Caco-2 (cell line): Measurements from ENCODE around the gene ELFN1. TPM values are rescaled to one million over a fixed set of nuclear protein-coding genes. Genes with fewer than 3 reads are reported as not detected.

Source experiments
- BruUV-seq: library from RNA; stranded (reverse); fragments of 400-500 nt; replicated peaks from 2 replicates; lab custom pipeline; 2021; lab: Mats Ljungman, UMichigan
- CTCF ChIA-PET: fragments of 300-600 bp; sonication (Branson Sonifier 250); formaldehyde crosslinking; loops from one replicate; lab custom pipeline; 2022; ENCODE audit warnings: antibody characterized with exemption; lab: Charles Lee
- POLR2A ChIA-PET: fragments of 300-600 bp; sonication (Branson Sonifier 250); formaldehyde crosslinking; loops from one replicate; lab custom pipeline; 2022; ENCODE audit warnings: antibody characterized with exemption; lab: Charles Lee
- DNase-seq, 2 experiments: peaks; one replicate each; pipeline versions ENCODE4 v3.0.0 to v3.0.0-alpha.2; 2020 to 2022
- H3K27me3 ChIP-seq: replicated peaks from 2 replicates; pipeline ENCODE4 v1.6.0; 2011; ENCODE audit warnings: low read length; ENCODE audit not compliant: control insufficient read depth, insufficient read depth
- H3K36me3 ChIP-seq: 2 replicates; pipeline ENCODE4 v1.5.1; 2011; ENCODE audit warnings: low read length; ENCODE audit not compliant: control insufficient read depth, insufficient read depth
- H3K4me1 ChIP-seq: fragments of 250-450 bp; sonication (Bioruptor Pico); 2 replicates; pipeline ENCODE4 v1.5.1; 2020; ENCODE audit warnings: mild to moderate bottlenecking
- H3K4me3 ChIP-seq: 2 replicates; pipeline ENCODE4 v1.5.1; 2011; ENCODE audit warnings: low read depth, mild to moderate bottlenecking, control low read depth, low read length
- H3K9me3 ChIP-seq: fragments of 250-450 bp; sonication (Bioruptor Pico); 2 replicates; pipeline ENCODE4 v1.5.1; 2020; ENCODE audit warnings: mild to moderate bottlenecking, moderate library complexity
- H3K27ac Mint-ChIP-seq: one replicate; pipeline ENCODE4 v1.8.0; 2022; ENCODE audit warnings: mixed read lengths; ENCODE audit not compliant: unreplicated experiment
- H3K27me3 Mint-ChIP-seq: one replicate; pipeline ENCODE4 v1.8.0; 2022; ENCODE audit warnings: mixed read lengths; ENCODE audit not compliant: insufficient read depth, unreplicated experiment
- H3K36me3 Mint-ChIP-seq: one replicate; pipeline ENCODE4 v1.8.0; 2022; ENCODE audit warnings: mild to moderate bottlenecking, mixed read lengths; ENCODE audit not compliant: insufficient read depth, unreplicated experiment
- H3K4me1 Mint-ChIP-seq: one replicate; pipeline ENCODE4 v1.8.0; 2022; ENCODE audit warnings: low read depth, mixed read lengths; ENCODE audit not compliant: unreplicated experiment
- H3K4me3 Mint-ChIP-seq: one replicate; pipeline ENCODE4 v1.8.0; 2022; ENCODE audit warnings: mild to moderate bottlenecking, moderate library complexity, mixed read lengths; ENCODE audit not compliant: unreplicated experiment
- H3K9me3 Mint-ChIP-seq: one replicate; pipeline ENCODE4 v1.8.0; 2022; ENCODE audit warnings: mixed read lengths; ENCODE audit not compliant: unreplicated experiment
- CTCF ChIP-seq, 2 experiments: fragments of 200-600 bp in 1 of 2; IDR thresholded peaks; 1 replicate in 1 of 2; 2 replicates in 1 of 2; pipeline versions ENCODE4 v1.5.1 to v1.8.0; 2011 to 2022; ENCODE audit warnings: antibody characterized with exemption in 1 of 2, control low read depth in 1 of 2, inconsistent platforms in 1 of 2, low read depth in 1 of 2, low read length in 1 of 2, mild to moderate bottlenecking in 1 of 2, moderate library complexity in 1 of 2; ENCODE audit not compliant: insufficient read depth in 1 of 2, severe bottlenecking in 1 of 2, unreplicated experiment in 1 of 2
- intact Hi-C: fragments of 100-400 bp; cut with micrococcal nuclease; formaldehyde crosslinking; loops from one replicate; pipeline ENCODE4 v1.10.0; 2022; ENCODE audit not compliant: unreplicated experiment
- total RNA-seq: library from RNA; stranded (reverse); gene quantifications from 2 replicates; pipeline ENCODE4 v1.2.3, GENCODE V29; 2022

Gene ELFN1
- total RNA-seq, 1 experiment from 2014 or later, result 2.3 TPM

DNA sequence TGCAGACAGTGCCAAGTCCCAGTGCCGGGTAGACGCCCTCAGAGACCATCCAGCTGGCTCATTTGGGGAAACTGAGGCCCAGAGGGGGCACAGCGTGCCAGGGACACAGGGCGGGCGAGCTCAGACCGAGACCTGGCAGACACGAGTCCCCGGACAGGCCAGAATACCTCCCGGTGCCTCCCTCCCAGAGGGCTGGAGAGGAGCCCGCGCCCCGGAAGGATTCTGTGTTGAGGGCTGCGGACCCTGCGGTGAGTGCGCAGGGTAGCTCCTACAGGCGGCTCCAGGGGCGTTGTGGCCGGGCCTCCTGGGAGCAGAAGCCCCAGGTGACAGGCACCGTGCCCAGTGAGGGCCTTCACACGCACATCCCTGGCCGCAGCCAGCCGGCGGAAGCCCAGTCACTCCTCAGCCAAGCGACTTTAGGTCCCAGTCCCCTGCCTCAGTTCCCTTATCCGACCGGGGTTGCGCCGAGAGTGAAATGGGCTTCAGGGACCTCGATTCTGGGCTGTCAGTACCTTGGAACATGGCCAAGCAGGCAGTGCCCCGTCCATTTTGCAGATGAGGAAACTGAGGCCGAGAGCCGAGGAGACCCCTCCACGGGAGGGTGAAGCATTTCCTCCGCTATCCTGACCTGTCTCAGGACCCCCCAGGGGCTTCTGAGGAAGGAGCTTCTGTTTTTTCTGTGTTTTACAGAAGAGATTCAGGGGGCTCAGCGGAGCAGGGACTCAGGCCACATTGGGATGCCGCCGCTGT is 73.6 kb downstream of the ELFN1 start:
- H3K4me1 ChIP-seq, result no peaks in the 10 kb centered on the region
- DNase-seq, result no peak
- no peak overlapping the region for H3K4me3 ChIP-seq
- intact Hi-C loops, result no loop called here
- ChIA-PET POLR2A (no interaction called here), CTCF (no interaction called here)
- H3K27ac Mint-ChIP-seq, result no peak overlapping the region
- H3K9me3 ChIP-seq, result no peaks in the 10 kb centered on the region
- TF ChIP-seq CTCF (IDR thresholded peaks at IDR 0.05; ENCODE audit: insufficient read depth in 1 of 2, low read depth in 1 of 2, low read length in 1 of 2, severe bottlenecking in 1 of 2, unreplicated experiment in 1 of 2), result no peak
- no peaks in the 10 kb centered on the region for H3K9me3 Mint-ChIP-seq
- H3K36me3 Mint-ChIP-seq, result peaks cover 18% of the 10 kb centered on the region
- H3K36me3 ChIP-seq, result no peaks in the 10 kb centered on the region
- no peaks in the 10 kb centered on the region for H3K27me3 Mint-ChIP-seq
- no TSS peak for BruUV-seq
- peaks cover 5% of the 10 kb centered on the region for H3K4me1 Mint-ChIP-seq
- no peaks in the 10 kb centered on the region for H3K27me3 ChIP-seq
- no peak overlapping the region for H3K4me3 Mint-ChIP-seq

- no peaks in the 10 kb centered on the region for H3K27me3 Mint-ChIP-seq
- BruUV-seq, result no TSS peak
- H3K9me3 ChIP-seq, result no peaks in the 10 kb centered on the region
- DNase-seq, result no peak
- peaks cover 1% of the 10 kb centered on the region for H3K4me1 Mint-ChIP-seq
- TF ChIP-seq CTCF (IDR thresholded peaks at IDR 0.05; ENCODE audit: insufficient read depth in 1 of 2, low read depth in 1 of 2, low read length in 1 of 2, severe bottlenecking in 1 of 2, unreplicated experiment in 1 of 2), result no peak
- no peak overlapping the region for H3K27ac Mint-ChIP-seq
- no peaks in the 10 kb centered on the region for H3K4me1 ChIP-seq
- no peak overlapping the region for H3K4me3 ChIP-seq
- ChIA-PET POLR2A (no interaction called here), CTCF (no interaction called here)
- no peak overlapping the region for H3K4me3 Mint-ChIP-seq
- peaks cover 10% of the 10 kb centered on the region for H3K36me3 Mint-ChIP-seq
- no peaks in the 10 kb centered on the region for H3K36me3 ChIP-seq
- intact Hi-C loops, result no loop called here
- H3K9me3 Mint-ChIP-seq, result no peaks in the 10 kb centered on the region
- no peaks in the 10 kb centered on the region for H3K27me3 ChIP-seq
These were observed 74.4 kb downstream of the ELFN1 start for GRCh38 chr7:1744296-1745017.

- ChIA-PET POLR2A (no interaction called here), CTCF (no interaction called here)
- Mint-ChIP-seq H3K36me3 (peaks cover 8% of the 10 kb centered on the region), H3K27me3 (no peaks in the 10 kb centered on the region), H3K4me3 (no peak overlapping the region), H3K4me1 (no peaks in the 10 kb centered on the region), H3K9me3 (no peaks in the 10 kb centered on the region), H3K27ac (no peak overlapping the region)
- Histone ChIP-seq H3K4me1 (no peaks in the 10 kb centered on the region), H3K27me3 (no peaks in the 10 kb centered on the region), H3K36me3 (no peaks in the 10 kb centered on the region), H3K4me3 (no peak overlapping the region), H3K9me3 (no peaks in the 10 kb centered on the region)
- no peak for DNase-seq
- intact Hi-C loops, result no loop called here
- no peak for TF ChIP-seq CTCF (IDR thresholded peaks at IDR 0.05; ENCODE audit: insufficient read depth in 1 of 2, low read depth in 1 of 2, low read length in 1 of 2, severe bottlenecking in 1 of 2, unreplicated experiment in 1 of 2)
- no TSS peak for BruUV-seq
These were observed 75.0 kb downstream of the ELFN1 start for GRCh38 chr7:1745018-1745532.
